A673 (cell line): ENCODE results near the gene SETX. TPM values are rescaled to one million over a fixed set of nuclear protein-coding genes. Genes with fewer than 3 reads are reported as not detected.

Experiments
- BruUV-seq: library from RNA; stranded (reverse); fragments of 400-500 nt; replicated peaks from 2 replicates; lab custom pipeline; 2021; lab: Mats Ljungman, UMichigan
- CTCF ChIA-PET: fragments of 300-600 bp; sonication (Branson Sonifier 250); formaldehyde crosslinking; loops from one replicate; lab custom pipeline; 2022; ENCODE audit warnings: antibody characterized with exemption; lab: Charles Lee
- POLR2A ChIA-PET: fragments of 300-600 bp; sonication (Branson Sonifier 250); formaldehyde crosslinking; loops from one replicate; lab custom pipeline; 2022; ENCODE audit warnings: antibody characterized with exemption; ENCODE audit not compliant: low non-redundant PET; lab: Charles Lee
- DNase-seq: peaks from one replicate; pipeline ENCODE4 v3.0.0-alpha.2; 2015; ENCODE audit warnings: low spot score
- H3K27ac ChIP-seq: fragments of 200-600 bp; sonication (generic); 2 replicates; pipeline ENCODE4 v1.5.1; 2016; ENCODE audit warnings: mixed run types, low read depth, mild to moderate bottlenecking, mixed read lengths, antibody characterized with exemption, low read length; ENCODE audit not compliant: poor library complexity, severe bottlenecking
- H3K27me3 ChIP-seq: fragments of 200-600 bp; sonication (generic); replicated peaks from 2 replicates; pipeline ENCODE4 v1.6.1; 2017; ENCODE audit warnings: mixed run types, low read depth, mild to moderate bottlenecking, mixed read lengths, antibody characterized with exemption, low read length; ENCODE audit not compliant: insufficient read depth, poor library complexity
- H3K36me3 ChIP-seq: fragments of 200-600 bp; sonication (generic); 2 replicates; pipeline ENCODE4 v1.6.1; 2016; ENCODE audit warnings: mixed run types, mild to moderate bottlenecking, mixed read lengths, antibody characterized with exemption, low read length; ENCODE audit not compliant: insufficient read depth, poor library complexity, severe bottlenecking
- H3K4me1 ChIP-seq: fragments of 200-600 bp; sonication (generic); 2 replicates; pipeline ENCODE4 v1.6.1; 2017; ENCODE audit warnings: mixed run types, mild to moderate bottlenecking, mixed read lengths, antibody characterized with exemption, low read length; ENCODE audit not compliant: insufficient read depth, poor library complexity, severe bottlenecking
- H3K4me3 ChIP-seq: fragments of 200-600 bp; sonication (generic); 2 replicates; pipeline ENCODE4 v1.5.1; 2016; ENCODE audit warnings: low read depth, mixed run types, mild to moderate bottlenecking, mixed read lengths, low read length; ENCODE audit not compliant: poor library complexity, severe bottlenecking
- H3K9me3 ChIP-seq: fragments of 200-600 bp; sonication (generic); 2 replicates; pipeline ENCODE4 v1.6.1; 2016; ENCODE audit warnings: mixed run types, low read depth, mild to moderate bottlenecking, mixed read lengths, antibody characterized with exemption, low read length; ENCODE audit not compliant: poor library complexity, severe bottlenecking
- CTCF ChIP-seq: fragments of 300-800, 200-600 bp; sonication (generic); conservative IDR thresholded peaks from 2 replicates; pipeline ENCODE4 v1.5.1; 2017; ENCODE audit warnings: low read depth, mild to moderate bottlenecking, antibody characterized with exemption, low read length, moderate library complexity, mixed read lengths
- EZH2 ChIP-seq: fragments of 200-600 bp; sonication (generic); IDR thresholded peaks from 2 replicates; pipeline ENCODE4 v1.6.1; 2017; ENCODE audit warnings: borderline replicate concordance, low read depth, mild to moderate bottlenecking, mixed read lengths, antibody characterized with exemption, low read length; ENCODE audit not compliant: poor library complexity, severe bottlenecking
- intact Hi-C: fragments of 100-400 bp; cut with micrococcal nuclease; formaldehyde crosslinking; loops from one replicate; pipeline ENCODE4 v1.10.0; 2022; ENCODE audit not compliant: unreplicated experiment
- total RNA-seq: library from RNA; stranded (reverse); gene quantifications from 2 replicates; pipeline ENCODE4 v1.2.3, GENCODE V29; 2021

Gene SETX
- total RNA-seq, 1 experiment from 2014 or later, result 41.4 TPM

GRCh38 chr9:132260846-132261245, 93.9 kb downstream of the SETX start:
- BruUV-seq, result no TSS peak
- H3K27me3 ChIP-seq, result no peaks in the 10 kb centered on the region
- H3K4me1 ChIP-seq, result peaks cover 4% of the 10 kb centered on the region
- TF ChIP-seq CTCF (no peak), EZH2 (no peak)
- H3K4me3 ChIP-seq, result no peak overlapping the region
- ChIA-PET CTCF (no interaction called here), POLR2A (no interaction called here)
- H3K36me3 ChIP-seq, result peaks cover 15% of the 10 kb centered on the region
- intact Hi-C loops, result no loop called here
- H3K9me3 ChIP-seq, result no peaks in the 10 kb centered on the region
- no peak overlapping the region for H3K27ac ChIP-seq
- no peak for DNase-seq

- CTCF ChIA-PET, result no interaction called here
- no peaks in the 10 kb centered on the region for H3K36me3 ChIP-seq
- no peak overlapping the region for H3K27ac ChIP-seq
- TF ChIP-seq CTCF (no peak), EZH2 (no peak)
- POLR2A ChIA-PET, result no interaction called here
- no peaks in the 10 kb centered on the region for H3K9me3 ChIP-seq
- intact Hi-C loops, result loop anchor here (5.0 kb wide), 1 partner anchor 488 kb away; no protein-coding TSS in a partner anchor
- no peak for DNase-seq
- H3K27me3 ChIP-seq, result no peaks in the 10 kb centered on the region
- peaks cover 11% of the 10 kb centered on the region for H3K4me1 ChIP-seq
- H3K4me3 ChIP-seq, result no peak overlapping the region
- BruUV-seq, result no TSS peak
These were observed 104.2 kb downstream of the SETX start for GRCh38 chr9:132250324-132251262.

GRCh38 chr9:132249690-132250089, 105.1 kb downstream of the SETX start:
- no TSS peak for BruUV-seq
- Histone ChIP-seq H3K36me3 (no peaks in the 10 kb centered on the region), H3K27ac (no peak overlapping the region), H3K9me3 (no peaks in the 10 kb centered on the region), H3K4me3 (no peak overlapping the region), H3K4me1 (peaks cover 19% of the 10 kb centered on the region), H3K27me3 (no peaks in the 10 kb centered on the region)
- ChIA-PET POLR2A (no interaction called here), CTCF (no interaction called here)
- TF ChIP-seq EZH2 (no peak), CTCF (no peak)
- intact Hi-C loops, result loop anchor here (5.0 kb wide), 1 partner anchor 487 kb away; no protein-coding TSS in a partner anchor
- DNase-seq, result no peak
